ENCODE results near the gene NDUFAF5.

Gene NDUFAF5

DNA sequence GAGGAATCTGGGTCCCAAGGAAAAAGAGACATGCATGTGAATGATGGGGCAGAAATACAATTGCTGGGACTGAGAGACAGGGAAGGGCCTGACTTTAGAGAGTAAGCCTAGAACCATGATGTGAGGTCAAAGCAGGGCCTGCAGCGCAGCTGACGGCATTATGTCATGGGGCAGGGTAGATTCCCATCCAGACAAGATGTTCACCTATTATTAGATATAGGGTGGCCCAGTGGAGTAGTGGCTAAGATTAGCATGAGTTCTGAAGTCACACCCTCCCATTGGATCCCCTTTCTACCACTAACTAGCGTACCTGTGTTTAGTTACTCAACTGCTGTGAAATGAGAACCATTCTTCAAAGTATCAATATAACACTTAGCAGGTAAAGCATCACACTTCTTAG is 39.6 kb downstream of the NDUFAF5 start:
- no peak for DNase-seq (ENCODE audit: low spot score)

DNA sequence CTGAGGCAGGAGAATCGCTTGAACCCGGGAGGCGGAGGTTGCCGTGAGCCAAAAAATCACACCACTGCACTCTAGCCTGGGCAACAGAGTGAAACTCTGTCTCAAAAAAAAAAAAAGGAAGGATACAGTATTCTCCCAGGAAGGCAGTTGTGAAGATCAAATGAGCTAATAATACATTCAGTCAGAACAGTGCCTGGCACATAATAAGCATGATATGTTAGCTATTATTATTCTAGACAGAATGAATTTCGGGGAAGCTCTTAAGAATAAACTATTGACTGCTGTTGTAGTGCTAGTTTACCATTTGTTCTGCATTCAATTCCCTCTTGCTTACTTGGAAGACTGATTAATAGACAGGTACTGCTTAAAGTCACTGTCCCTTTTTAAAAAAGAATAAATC is 40.6 kb downstream of the NDUFAF5 start:
- DNase-seq (ENCODE audit: low spot score), result no peak

DNA sequence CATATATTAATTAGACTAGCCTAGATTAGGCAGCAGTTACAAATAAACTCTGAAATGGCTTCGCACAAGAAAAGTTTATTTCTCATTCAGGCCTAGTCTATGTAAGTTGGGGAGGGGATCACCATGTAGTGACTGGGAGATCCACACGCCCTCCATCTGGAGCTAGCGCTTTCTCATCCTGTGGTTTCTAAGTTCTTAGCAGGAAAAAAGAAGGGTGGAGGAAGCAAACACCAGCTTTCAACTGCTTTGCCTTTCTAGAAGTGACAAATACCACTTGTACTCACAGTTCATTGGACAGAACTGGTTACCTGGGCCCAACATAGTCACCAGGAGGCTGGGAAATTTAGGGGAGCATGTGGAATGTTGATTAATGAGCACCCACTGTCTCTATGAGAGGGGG is 46.6 kb downstream of the NDUFAF5 start:
- no peak for DNase-seq (ENCODE audit: low spot score)

DNA sequence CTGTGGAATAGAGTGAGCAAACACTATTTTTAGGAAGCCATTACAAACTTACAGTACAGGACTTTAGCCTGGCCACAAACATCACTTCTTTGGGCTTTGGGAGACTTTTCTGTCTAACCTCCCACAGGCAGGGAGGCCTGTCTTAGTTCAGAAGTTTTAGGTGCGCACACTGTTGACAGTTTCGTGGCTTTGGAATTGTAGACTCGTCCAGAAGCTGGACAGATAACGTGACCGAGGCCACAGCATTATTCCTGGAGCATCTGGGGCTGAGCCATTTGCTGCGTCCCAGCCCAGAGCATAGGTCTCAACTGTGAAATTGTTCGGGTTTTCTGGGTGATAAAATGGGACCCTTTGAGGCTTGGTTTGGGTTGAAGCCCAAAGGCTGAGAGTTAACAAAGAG is 53.8 kb downstream of the NDUFAF5 start:
- DNase-seq (ENCODE audit: low spot score), result no peak

DNA sequence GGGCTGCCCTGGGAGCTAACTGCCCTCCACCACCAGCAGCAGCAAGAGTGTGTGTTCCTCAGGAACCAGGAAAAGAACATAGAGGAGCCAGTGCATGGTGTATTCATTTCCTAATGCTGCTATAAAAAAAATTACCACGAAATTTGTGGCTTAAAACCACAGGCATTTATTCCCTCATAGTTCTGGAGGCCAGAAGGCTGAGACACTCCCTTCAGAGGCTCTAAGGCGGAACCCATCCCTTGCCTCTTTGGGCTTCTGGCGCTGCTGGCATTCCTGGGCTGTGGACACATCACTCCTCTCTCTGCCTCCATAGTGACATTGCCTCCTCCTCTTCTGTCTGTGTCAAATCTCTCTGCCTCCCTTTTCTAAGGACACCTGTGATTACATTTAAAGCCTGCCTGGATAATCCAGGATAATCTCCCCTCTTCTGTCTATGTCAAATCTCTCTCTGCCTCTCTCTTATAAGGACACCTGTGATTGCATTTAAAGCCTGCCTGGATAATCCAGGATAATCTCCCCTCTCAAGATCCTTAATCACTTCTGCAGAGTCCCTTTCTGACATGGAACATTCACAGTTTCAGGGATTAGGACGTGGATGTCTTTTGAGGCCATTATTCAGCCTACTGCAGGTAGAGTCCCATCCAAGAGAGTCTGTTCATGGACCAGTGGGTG is 54.7 kb downstream of the NDUFAF5 start:
- peak; percentile 30 for DNase-seq (ENCODE audit: low spot score)

DNA sequence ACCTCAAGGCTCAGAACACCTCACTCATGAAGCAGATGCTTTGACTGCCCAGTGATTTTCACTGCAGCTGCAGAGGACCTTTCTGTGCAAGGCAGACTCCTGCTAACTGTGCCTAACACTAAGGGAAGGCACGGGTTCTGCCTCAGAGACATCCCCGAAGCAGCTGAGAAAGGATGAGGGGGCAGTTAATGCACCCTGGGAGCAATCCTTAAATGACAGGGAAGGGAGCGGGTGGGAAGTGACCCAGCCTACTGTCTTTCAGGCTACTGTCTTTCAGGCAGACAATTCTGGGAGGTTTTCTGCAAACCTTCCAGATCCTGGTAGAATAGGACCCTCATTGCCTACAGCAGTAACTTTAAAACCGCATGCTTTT is 55.3 kb downstream of the NDUFAF5 start:
- DNase-seq (ENCODE audit: low spot score), result no peak

DNA sequence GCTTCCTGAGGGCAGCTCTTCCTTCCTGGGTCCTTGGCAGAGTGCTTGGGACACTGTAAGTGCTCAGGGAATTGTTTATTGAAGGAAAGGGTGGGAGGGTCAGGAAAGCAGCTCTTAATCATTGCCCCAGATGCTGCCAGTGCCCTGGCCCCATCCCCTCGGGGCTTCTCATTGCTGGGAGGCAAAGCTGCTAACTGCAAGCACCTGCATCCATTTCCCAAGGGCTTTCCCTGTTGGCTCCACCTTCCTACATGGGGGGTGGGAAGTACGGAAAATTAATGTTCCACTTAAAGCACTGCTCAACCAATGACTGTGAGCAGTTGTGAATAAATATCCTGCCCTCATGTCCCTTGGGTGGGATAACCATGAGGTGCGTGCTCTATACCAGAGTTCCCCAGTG is 56.4 kb downstream of the NDUFAF5 start:
- no peak for DNase-seq (ENCODE audit: low spot score)

DNA sequence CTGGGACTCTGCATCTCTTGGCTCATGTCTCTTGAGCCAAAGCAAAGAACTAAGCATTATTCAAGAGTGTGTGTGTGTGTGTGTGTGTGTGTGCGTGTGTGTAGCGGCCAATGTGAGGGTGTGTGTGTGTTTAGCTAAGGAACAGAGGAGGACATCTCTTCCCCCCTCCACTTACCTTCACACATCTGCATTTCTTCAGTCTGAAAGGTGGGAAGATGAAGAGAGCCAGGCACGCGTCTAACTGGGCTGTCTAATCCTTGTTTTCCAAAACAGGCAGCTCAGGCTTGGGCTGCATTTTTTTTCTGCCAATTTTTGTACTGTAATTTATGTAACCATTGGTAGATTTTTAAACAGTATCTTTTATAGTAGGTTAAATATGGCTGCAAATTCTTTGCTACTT is 59.5 kb downstream of the NDUFAF5 start:
- DNase-seq (ENCODE audit: low spot score), result no peak

DNA sequence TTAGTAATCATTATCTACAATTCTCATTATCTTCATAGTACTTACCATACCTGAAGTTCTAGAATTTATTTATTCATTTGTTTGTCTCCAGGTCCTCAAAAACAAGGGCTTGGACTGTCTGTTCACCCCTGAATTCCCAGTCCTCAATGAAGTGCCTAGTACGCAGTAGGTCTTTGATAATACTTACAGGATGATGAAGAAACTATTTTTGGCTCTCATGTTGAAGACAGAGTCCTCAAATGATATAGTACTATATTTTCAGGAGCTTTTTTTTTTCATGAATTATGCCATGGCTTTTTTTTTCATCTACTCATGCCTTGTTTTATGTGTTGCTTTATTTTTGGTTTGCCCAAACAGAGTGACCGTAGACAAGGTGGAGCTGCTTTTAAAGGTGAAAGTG is 66.5 kb downstream of the NDUFAF5 start:
- no peak for DNase-seq (ENCODE audit: low spot score)

DNA sequence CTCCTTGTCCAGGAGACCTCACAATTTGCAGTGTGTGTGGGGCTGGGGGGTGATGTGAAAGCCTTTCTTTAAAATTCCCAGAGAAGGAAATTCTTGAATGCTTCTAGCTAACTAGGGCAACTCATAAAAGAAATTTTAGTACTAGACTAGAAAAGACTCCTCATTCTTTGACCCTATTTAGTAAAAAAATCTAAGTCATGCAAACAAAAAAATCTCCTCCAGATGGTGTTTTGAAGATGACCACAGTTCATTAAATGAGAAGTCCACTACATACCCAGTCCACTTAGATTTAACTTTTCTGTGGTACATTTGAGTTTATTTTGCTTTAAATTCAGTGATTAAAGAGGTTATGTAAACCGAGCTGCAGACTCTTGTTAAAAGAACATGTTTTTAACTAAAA is 67.5 kb downstream of the NDUFAF5 start:
- DNase-seq (ENCODE audit: low spot score), result no peak

DNA sequence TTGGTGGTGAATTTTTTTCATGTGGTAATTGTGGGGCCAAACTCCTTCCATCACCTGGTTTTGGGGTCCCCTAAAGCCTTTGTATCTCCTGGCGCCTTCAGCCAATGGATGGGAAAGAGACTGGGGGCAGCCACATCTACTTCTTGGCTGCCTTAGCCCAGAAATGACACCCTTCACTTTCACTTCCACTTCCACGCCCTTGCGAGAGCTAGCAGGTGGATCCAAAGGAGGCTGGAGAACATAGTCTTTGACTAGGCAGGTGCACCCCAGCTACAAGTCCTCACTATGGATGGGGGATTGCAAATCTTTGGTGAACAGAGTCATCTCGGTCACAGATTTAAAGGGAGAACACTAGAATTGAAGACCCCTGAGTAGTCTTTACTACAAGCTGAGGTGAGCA is 70.8 kb downstream of the NDUFAF5 start:
- no peak for DNase-seq (ENCODE audit: low spot score)

DNA sequence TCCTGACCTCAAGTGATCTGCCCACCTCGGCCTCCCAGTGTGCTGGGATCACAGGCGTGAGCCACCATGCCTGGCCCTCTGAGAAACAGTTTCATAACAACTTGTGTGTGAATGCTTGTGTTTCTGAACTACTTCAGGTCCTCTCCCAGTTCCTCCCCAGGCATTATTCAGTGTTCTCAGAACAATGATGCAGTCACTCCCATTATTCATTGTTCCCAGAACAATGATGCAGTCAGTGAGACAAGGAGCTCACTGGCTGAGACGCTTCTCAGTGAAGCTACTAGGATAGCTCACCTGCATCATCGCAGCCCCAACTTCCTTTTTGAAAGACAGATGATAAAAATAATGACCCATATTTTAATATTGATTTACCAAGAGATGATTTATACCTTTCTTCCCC is 71.5 kb downstream of the NDUFAF5 start:
- DNase-seq (ENCODE audit: low spot score), result no peak

DNA sequence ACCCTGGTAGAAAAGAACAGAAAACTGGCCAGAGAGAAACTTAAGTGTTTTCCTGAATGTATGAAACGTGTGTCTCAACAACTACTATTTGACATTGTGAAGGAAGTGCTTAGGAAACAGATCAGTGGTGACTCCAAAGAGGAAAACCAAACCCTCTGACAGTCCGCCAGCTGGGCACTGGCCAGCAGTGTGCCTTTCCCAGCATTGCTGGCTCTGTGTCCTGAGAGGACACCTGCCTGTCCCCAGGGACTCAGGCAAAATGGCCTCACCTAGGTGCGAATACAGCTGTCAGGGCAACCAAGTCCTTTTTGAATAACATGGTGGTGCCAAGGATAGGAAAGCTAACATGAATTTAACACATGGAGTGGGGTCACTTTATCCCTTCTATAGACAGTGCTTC is 72.5 kb downstream of the NDUFAF5 start:
- no peak for DNase-seq (ENCODE audit: low spot score)

DNA sequence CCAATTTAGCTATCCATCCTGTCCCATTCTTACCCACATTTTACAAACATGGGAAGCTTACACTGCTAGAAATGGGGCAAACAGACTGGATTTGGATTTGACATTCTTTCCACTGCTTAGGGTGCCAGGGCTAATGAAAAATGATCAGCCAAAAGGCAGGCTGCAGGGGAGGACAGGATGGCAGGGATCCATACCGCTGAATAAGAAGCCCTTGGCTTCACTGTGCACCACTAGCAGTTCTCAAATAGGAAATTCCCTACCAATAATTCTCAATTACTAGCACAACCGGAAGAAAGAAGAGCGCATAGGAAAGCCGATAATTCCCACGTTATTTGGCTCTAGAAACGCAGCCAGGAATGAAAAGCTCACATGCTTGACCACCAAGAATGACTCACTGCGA is 73.1 kb downstream of the NDUFAF5 start:
- DNase-seq (ENCODE audit: low spot score), result no peak

DNA sequence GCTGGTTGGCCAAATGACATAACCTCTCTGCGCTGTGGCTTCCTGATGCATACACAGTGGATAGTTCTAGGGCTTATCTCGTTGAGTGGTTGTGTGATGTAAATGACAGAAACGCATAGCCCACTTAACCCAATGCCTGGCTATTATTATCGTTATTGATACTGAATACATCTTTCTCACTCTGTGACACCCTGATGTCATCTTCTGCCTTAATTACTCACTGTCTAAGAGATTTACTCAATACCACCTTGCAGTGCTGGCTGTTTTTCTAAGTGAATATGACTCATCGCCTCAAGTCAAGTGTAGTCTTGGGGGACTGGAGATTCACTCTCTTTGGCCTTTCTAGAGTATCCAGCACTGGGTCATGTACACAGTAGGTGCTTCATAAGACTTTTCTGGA is 73.6 kb downstream of the NDUFAF5 start:
- no peak for DNase-seq (ENCODE audit: low spot score)

DNA sequence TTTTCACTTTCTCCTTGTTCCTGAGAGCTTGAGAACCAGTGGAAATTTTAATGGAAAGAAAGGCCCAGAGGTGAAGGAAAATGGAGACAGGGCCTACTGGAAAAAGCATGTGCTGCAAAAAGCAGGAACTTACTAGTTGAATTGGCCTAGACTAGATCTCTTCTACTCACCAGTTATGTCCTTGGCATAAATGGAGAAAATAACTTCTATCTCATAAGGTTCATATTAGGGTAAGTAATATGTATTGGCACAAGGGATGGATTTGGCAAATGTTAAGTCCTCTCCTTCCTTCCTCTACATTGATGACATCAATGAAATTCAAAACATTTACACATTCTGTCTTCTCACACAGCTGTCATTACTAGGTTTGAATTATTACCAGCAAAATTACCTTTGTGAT is 74.0 kb downstream of the NDUFAF5 start:
- DNase-seq (ENCODE audit: low spot score), result no peak

DNA sequence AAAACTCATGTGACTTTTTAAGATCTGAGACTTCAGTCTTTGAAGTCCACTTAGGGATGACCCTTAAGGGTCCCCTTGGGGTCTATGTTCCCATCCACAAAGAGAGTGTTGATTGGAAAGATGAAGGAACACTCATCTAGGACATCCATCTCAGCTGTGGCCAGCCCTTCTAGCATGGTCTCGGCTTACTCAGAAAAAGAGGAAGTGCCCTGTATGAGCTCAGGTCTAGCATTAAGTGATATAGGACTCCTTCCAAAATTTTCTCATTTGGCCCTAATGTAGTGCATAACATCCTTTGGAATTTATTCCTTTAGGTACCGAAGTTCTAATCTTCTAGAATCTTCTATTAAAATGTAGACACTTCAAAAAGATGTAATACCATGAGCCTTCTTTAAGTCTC is 77.4 kb downstream of the NDUFAF5 start:
- no peak for DNase-seq (ENCODE audit: low spot score)

DNA sequence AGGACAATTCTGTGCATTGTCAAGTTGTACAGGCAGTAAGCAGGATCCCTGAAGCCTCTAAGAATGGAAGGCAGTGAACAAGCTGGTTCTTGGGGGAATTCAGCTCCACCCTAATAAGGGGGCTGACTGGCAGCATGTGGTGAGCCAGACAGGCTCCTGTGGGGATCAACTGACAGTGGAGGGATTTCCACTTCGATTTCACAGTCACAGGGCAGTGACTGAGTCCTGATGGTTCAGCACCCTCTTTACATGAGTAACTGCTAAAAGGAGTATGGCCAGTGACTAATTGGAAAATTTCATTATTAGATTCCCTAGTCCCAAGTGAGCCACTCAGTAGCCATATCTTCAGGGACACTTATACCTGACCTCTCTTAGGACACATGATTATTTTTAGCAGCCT is 78.4 kb downstream of the NDUFAF5 start:
- no peak for DNase-seq (ENCODE audit: low spot score)

DNA sequence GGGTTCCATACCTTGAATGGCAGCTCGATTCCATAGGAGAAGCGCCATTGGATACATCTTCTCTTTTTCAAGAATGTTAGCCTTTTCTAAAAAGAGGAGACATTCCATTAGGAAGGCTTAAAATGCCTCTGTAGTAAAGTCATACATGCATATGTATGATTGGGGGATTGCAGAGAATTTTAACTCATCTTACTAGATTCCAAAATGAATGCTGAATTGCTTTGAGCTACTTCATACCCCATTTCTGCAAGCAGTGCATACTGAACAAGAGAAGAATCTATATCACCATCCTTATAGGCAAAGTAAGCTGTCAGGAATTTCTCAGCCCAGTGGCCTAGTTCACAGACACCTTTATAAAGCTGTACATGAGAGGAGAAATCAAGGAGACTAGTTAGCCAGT is 80.3 kb downstream of the NDUFAF5 start:
- DNase-seq (ENCODE audit: low spot score), result no peak

DNA sequence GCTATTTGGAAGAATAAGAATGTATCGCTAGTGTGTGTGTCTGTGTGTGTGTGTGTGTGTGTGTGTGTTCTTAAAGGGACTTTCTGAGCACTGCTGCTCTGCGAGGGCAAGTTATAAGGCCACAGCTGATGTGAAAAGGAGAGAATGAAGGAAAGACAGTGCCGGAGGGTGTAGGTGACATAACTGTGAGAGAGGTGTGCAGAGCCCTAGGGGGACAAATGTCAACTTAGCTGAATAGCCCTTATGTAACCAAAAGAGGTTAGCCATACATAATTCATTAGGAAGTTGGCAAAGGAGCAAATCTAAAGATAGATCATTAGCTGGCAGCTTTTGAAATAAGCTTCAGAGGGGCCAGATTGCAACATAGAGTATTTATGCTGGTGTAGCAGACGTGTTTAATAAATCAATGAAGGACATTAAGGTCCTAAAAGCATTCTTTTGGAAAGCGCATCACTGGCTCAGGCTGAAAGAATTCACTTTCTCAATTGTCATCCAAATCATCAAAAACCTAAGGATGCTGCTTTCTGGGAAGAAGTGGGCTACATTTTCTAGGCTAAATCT is 81.0 kb downstream of the NDUFAF5 start:
- peak; percentile 14 for DNase-seq (ENCODE audit: low spot score)

DNA sequence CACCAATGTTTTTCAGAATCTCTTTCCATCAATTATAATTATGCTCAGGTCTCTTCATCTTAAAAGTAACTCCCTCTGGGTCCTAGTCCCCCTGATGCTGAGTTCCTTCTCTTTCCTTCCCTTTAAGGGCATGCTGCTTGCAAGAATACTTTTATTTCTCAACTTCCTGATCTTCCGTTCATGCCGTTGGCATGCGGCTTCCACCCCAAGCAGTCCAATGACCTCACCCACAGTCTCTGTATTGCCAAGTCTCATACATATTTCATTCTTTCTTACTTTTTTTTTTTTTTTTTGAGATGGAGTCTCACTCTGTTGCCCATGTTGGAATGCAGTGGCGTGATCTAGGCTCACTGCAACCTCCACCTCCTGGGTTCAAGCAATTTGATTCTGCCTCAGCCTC is 83.5 kb downstream of the NDUFAF5 start:
- peak; percentile 46 for DNase-seq (ENCODE audit: low spot score)

DNA sequence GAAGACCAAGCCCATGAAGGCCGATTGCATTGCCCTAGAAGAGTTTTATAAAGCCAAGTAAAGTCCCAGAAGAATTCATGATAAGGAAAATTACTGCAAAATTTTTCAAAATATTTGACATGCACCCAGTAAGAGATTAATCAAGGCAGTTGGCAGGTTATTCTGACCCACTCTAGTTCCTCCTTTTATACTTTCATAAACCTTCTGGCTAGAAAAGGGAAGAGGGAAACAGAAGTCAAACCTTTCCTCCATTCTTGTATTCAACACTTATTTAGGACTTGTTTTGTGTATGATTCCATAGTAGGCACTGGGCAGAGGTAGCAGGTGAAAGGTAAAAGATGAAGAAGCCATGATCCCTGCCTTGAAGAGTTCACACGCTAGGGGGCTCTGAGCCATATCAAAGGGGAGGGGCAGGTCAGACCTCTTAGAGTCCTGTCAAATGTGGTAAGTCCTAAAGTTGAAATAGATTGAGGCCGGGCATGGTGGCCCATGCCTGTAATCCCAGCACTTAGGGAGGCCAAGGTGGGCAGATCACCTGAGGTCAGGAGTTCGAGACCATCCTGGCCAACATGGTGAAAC is 85.4 kb downstream of the NDUFAF5 start:
- no peak for DNase-seq (ENCODE audit: low spot score)
